GM12864 (cell line): ENCODE data around the gene TMEM106B.

Experiments
- DNase-seq: peaks from one replicate; pipeline ENCODE4 v3.0.0-alpha.2; 2011; ENCODE audit warnings: low read depth
- H3K4me3 ChIP-seq: 2 replicates; pipeline ENCODE4 v1.5.1; 2011; ENCODE audit warnings: mild to moderate bottlenecking, low read depth, low read length, control low read depth
- TF ChIP-seq, protein P1 (sequence below): IDR thresholded peaks from 2 replicates; pipeline ENCODE4 v1.5.1; 2011; ENCODE audit warnings: low read depth, mild to moderate bottlenecking, moderate library complexity, low read length, control low read depth, inconsistent platforms; ENCODE audit errors: missing control alignments

TMEM106B gene

DNA sequence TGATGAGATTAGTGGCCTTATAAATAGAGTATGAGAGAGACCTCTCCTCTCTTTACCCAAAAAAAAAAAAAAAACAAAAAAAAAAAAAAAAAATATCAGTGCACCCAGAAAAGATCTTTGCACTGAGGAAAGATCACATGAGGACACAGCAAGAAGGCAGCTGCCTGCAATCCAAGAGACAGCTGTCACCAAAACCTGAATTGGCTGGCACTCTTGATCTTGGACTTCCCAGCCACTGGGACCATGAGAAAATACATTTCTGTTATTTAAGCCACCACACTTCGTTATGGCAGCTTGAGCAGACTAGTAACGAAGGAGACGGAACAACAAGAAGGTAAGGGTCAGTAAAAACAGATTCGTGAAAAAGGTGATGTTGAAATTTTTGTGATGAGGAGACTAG is 47.0 kb downstream of the TMEM106B start:
- DNase-seq, result no peak
- H3K4me3 ChIP-seq, result no peak overlapping the region
- TF ChIP-seq, protein P1, sequence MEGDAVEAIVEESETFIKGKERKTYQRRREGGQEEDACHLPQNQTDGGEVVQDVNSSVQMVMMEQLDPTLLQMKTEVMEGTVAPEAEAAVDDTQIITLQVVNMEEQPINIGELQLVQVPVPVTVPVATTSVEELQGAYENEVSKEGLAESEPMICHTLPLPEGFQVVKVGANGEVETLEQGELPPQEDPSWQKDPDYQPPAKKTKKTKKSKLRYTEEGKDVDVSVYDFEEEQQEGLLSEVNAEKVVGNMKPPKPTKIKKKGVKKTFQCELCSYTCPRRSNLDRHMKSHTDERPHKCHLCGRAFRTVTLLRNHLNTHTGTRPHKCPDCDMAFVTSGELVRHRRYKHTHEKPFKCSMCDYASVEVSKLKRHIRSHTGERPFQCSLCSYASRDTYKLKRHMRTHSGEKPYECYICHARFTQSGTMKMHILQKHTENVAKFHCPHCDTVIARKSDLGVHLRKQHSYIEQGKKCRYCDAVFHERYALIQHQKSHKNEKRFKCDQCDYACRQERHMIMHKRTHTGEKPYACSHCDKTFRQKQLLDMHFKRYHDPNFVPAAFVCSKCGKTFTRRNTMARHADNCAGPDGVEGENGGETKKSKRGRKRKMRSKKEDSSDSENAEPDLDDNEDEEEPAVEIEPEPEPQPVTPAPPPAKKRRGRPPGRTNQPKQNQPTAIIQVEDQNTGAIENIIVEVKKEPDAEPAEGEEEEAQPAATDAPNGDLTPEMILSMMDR, result no peak

DNA sequence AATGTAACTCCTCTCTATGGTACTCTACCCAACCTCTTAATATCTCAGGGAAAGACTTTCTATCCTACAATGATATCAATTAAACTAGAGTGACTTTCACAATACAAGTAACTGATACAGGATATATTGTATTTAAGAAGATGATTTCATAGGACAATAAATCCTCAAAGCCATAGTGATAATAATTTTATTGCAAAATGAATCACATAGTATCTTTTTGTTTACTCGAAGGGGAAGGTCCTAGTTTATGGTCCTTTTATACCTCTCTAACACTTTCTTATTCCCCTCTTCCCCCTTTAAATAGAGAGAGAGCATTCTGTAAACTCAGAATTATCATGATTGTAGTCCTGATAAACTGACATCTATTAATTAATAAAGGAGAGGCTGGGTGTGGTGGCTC is 56.4 kb downstream of the TMEM106B start:
- TF ChIP-seq, protein P1, result no peak
- no peak for DNase-seq
- H3K4me3 ChIP-seq, result no peak overlapping the region

DNA sequence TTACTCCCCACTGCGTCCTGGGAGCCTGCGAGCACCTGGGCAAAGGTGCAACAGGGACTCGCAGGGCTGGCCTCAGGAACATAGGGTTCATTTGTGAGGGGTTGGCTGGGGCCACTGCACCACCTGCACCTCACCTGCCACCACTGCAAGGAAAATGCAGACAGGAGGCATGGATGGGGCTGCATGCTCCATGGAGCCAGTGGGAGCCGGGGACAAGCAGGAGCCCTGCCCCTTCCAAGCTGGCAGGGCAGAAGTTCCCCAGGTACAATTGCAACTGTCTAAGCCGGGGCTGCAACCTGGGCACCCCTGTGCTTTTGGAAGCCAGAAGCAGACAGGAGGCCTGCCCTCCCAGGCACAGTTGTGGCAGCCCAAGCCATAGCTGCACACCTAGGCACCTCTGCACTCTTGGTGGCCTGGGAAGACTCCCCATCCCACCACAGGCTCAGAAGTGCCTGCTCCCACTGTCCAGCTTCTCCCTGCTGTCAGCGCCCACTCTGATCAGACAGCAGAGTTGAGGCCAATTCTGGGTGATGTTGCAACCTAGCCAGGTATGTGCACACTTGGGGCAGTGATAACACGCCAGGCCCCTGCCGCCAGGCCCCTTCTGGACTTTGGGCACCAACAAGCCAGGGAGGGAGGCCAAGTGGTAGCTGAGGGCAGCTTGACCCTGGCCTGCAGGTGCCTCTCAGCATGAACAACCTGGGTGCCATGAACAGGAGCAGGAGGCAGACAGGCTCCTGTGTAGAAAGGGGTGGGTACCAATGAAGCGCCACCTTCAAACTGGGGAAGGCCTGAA is 58.2 kb downstream of the TMEM106B start:
- DNase-seq, result no peak
- TF ChIP-seq, protein P1, result no peak

DNA sequence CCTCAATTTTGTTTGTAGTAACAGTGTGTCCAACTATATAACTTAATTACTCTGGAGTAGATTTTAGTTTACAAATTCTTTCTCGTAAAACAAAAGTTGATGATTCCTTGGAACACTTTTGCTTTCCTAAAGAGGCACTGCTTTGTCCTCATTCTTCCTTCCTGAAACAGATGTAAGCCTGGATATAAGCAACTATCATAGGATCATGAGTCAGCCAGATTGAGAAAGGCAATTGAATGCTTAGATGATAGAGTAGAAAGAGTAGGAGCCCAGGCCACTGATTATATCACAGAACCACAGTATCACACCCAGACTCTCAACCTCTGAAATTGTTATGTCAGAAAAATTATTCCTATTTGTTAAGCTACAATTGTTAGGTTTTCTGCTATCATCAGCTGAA is 69.9 kb downstream of the TMEM106B start:
- H3K4me3 ChIP-seq, result no peak overlapping the region
- TF ChIP-seq, protein P1, result no peak
- DNase-seq, result no peak

More for the DNA sequence above, 58.2 kb downstream of the TMEM106B start:
- no peak overlapping the region for H3K4me3 ChIP-seq

DNA sequence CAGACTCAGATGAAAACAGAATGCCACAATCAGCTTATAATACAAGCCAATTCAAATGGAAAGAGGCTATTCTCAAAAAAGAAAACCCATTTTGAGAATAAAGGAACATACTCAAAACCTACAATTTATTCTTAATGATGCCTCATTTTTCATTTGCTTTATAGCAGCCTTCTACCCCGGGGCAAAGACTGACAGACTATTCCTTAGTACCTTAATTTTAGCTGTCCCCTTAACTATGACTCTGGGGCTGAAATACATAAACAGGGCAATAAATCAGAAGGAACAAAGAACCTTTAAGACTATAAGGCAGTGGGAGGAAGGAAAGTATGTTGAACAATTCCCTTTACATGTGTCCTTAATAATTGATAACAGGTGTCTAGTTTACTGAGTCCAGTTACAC is 76.8 kb downstream of the TMEM106B start:
- TF ChIP-seq, protein P1, result no peak
- DNase-seq, result no peak
- no peak overlapping the region for H3K4me3 ChIP-seq

DNA sequence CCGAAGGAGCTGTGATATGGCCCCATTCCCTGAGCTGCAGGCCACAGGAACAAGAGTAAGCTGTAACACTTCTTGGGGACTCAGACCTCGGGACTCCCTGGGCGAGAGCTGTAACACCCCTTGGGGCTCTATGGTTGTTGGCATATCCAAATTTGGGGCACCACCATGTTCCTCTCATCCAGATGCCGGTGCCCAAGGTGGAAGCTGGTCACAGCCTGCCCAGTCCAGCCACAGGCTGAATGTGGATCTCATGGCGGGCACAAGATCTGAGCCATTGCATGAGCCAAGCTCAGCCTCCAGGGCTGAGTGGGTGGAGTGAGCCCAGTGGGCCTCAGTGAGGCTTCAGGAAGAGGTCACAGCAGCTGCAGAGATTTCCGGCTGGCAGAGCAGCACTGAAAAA is 78.9 kb downstream of the TMEM106B start:
- TF ChIP-seq, protein P1, result no peak
- no peak for DNase-seq
- H3K4me3 ChIP-seq, result no peak overlapping the region

DNA sequence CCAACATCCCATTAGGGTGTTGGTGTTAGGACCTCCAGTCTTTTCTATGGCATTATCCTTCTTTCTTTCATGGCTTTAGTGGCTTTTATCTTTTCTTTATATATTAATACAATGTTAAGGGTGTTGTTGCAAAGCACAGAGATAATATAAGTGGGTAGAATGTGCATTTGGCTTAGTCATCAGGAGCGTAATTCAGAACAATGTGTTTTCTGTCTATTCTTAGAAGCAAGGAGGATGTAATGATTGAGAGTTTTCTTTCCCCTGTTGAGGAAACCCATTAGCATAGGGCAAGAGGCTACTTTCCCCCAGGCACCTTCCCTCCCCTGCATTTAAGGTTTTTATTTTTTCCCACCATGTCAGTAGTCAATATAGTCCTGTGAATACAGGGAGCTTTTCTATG is 79.7 kb downstream of the TMEM106B start:
- no peak for DNase-seq
- TF ChIP-seq, protein P1, result no peak
- H3K4me3 ChIP-seq, result no peak overlapping the region
